Panc1 (cell line): Measurements from ENCODE around the gene DOK5.

Experiments
- POLR2AphosphoS5 ChIP-seq: IDR thresholded peaks from 2 replicates; pipeline ENCODE4 v1.6.1; 2012; ENCODE audit warnings: mild to moderate bottlenecking, low read depth, low read length, moderate library complexity
- SIN3A ChIP-seq: IDR thresholded peaks from 2 replicates; pipeline ENCODE4 v1.6.1; 2012; ENCODE audit warnings: low read depth, mild to moderate bottlenecking, low read length, moderate library complexity, borderline replicate concordance; ENCODE audit not compliant: insufficient read depth
- TF ChIP-seq, protein P1 (sequence below): fragments of 450-650 bp; IDR thresholded peaks from 2 replicates; pipeline ENCODE4 v1.5.1; 2017; ENCODE audit warnings: mild to moderate bottlenecking

DNA sequence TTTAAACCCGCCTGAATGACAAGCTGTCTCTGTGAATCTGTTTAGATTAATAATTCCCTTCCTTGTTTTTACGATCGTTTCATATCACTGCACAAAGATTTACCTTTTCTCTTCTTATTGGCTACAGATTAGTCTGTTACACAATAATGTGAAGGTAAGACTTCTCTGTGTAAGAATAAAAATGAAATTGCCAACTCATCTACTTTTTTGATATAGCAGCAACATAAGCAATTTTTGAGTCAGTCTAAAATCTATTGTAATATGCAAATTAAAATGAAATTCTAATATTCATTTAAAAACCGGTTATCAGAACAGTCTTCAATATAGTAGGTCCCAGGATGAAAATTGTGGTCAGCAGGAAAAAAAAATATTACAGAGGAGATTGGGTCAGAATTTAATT lies 155.2 kb downstream of the DOK5 start:
- no peak for TF ChIP-seq SIN3A
- TF ChIP-seq POLR2AphosphoS5: no peak
- TF ChIP-seq, protein P1, sequence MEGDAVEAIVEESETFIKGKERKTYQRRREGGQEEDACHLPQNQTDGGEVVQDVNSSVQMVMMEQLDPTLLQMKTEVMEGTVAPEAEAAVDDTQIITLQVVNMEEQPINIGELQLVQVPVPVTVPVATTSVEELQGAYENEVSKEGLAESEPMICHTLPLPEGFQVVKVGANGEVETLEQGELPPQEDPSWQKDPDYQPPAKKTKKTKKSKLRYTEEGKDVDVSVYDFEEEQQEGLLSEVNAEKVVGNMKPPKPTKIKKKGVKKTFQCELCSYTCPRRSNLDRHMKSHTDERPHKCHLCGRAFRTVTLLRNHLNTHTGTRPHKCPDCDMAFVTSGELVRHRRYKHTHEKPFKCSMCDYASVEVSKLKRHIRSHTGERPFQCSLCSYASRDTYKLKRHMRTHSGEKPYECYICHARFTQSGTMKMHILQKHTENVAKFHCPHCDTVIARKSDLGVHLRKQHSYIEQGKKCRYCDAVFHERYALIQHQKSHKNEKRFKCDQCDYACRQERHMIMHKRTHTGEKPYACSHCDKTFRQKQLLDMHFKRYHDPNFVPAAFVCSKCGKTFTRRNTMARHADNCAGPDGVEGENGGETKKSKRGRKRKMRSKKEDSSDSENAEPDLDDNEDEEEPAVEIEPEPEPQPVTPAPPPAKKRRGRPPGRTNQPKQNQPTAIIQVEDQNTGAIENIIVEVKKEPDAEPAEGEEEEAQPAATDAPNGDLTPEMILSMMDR: no peak
